Measurements from ENCODE around the gene TOP2B. TPM values are rescaled to one million over a fixed set of nuclear protein-coding genes. Genes with fewer than 3 reads are reported as not detected.

The TOP2B gene
- total and polyA plus RNA-seq, 4 donors, result 13.5 to 52.9 (median 34.5) TPM

DNA sequence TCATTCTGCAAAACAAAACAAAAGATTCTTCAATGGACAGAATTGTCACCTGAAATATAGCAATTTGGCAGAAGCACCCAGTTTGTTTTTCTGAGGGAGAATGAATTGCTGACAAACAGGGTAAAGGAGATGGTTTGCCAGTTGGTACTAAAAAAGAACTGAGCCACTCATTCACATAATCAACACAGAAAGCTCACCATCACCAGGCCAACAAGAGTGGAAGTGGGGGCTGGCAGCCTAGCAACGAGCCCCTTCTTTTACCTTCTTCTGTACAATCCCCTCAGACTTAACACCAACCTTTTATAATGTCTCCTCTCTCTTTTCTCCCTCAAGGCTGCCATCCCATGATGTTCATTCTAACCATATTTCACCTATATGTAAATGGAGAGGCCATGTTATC lies 5.9 kb downstream of the TOP2B start (continued):
- TF ChIP-seq, protein P1, sequence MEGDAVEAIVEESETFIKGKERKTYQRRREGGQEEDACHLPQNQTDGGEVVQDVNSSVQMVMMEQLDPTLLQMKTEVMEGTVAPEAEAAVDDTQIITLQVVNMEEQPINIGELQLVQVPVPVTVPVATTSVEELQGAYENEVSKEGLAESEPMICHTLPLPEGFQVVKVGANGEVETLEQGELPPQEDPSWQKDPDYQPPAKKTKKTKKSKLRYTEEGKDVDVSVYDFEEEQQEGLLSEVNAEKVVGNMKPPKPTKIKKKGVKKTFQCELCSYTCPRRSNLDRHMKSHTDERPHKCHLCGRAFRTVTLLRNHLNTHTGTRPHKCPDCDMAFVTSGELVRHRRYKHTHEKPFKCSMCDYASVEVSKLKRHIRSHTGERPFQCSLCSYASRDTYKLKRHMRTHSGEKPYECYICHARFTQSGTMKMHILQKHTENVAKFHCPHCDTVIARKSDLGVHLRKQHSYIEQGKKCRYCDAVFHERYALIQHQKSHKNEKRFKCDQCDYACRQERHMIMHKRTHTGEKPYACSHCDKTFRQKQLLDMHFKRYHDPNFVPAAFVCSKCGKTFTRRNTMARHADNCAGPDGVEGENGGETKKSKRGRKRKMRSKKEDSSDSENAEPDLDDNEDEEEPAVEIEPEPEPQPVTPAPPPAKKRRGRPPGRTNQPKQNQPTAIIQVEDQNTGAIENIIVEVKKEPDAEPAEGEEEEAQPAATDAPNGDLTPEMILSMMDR (IDR thresholded peaks at IDR 0.05; ENCODE audit: low read depth, low read length, missing input control), result no peak

DNA sequence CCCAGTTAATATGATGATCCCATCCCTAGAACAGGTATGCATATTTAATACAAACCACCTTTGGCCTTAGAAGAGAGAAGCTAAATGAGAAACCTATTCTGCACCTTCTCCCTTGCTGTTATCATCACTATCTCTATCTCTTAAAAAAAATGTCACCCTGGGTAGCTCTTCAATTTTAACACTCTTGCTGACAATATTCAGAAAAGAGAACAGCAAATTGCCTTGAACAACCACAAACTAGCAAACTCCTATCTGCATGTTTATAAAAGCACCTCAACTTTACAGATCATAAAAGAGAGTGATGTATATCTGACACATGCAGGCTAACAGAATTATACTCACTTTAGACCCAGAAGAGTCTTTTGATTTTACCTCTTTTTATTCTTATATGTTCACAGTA lies 7.4 kb downstream of the TOP2B start:
- no peaks in the 10 kb centered on the region for H3K9me3 ChIP-seq (ENCODE audit: control insufficient read depth in 4 of 4, low read length in 3 of 4)
- no peak overlapping the region for H3K9ac ChIP-seq (ENCODE audit: low read depth in 1 of 2, low read length in 2 of 2)
- H3K27me3 ChIP-seq (ENCODE audit: control insufficient read depth in 4 of 4, insufficient read depth in 4 of 4, low read length in 3 of 4), result no peaks in the 10 kb centered on the region
- no peaks in the 10 kb centered on the region for H3K36me3 ChIP-seq (ENCODE audit: control insufficient read depth in 4 of 4, insufficient read depth in 3 of 4, low read depth in 1 of 4, low read length in 3 of 4)
- peaks cover 2 to 34% (median 16%) of the 10 kb centered on the region in 4 donors for H3K4me1 ChIP-seq (ENCODE audit: control insufficient read depth in 4 of 4, insufficient read depth in 4 of 4, low read length in 3 of 4)
- H3K4me3 ChIP-seq (ENCODE audit: low read depth in 1 of 3, low read length in 3 of 3), result no peak overlapping the region
- TF ChIP-seq SP1 (IDR thresholded peaks at IDR 0.05) (no peak), TAF1 (conservative IDR thresholded peaks at IDR 0.05) (no peak), FOXA1 (IDR thresholded peaks at IDR 0.05) (no peak), HNF4G (IDR thresholded peaks at IDR 0.05) (no peak)
- TF ChIP-seq, protein P2, sequence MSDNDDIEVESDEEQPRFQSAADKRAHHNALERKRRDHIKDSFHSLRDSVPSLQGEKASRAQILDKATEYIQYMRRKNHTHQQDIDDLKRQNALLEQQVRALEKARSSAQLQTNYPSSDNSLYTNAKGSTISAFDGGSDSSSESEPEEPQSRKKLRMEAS (IDR thresholded peaks at IDR 0.05), result no peak
- TF ChIP-seq, protein P3, sequence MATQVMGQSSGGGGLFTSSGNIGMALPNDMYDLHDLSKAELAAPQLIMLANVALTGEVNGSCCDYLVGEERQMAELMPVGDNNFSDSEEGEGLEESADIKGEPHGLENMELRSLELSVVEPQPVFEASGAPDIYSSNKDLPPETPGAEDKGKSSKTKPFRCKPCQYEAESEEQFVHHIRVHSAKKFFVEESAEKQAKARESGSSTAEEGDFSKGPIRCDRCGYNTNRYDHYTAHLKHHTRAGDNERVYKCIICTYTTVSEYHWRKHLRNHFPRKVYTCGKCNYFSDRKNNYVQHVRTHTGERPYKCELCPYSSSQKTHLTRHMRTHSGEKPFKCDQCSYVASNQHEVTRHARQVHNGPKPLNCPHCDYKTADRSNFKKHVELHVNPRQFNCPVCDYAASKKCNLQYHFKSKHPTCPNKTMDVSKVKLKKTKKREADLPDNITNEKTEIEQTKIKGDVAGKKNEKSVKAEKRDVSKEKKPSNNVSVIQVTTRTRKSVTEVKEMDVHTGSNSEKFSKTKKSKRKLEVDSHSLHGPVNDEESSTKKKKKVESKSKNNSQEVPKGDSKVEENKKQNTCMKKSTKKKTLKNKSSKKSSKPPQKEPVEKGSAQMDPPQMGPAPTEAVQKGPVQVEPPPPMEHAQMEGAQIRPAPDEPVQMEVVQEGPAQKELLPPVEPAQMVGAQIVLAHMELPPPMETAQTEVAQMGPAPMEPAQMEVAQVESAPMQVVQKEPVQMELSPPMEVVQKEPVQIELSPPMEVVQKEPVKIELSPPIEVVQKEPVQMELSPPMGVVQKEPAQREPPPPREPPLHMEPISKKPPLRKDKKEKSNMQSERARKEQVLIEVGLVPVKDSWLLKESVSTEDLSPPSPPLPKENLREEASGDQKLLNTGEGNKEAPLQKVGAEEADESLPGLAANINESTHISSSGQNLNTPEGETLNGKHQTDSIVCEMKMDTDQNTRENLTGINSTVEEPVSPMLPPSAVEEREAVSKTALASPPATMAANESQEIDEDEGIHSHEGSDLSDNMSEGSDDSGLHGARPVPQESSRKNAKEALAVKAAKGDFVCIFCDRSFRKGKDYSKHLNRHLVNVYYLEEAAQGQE (IDR thresholded peaks at IDR 0.05), result no peak
- DNase-seq (ENCODE audit: low spot score), result no peak
- H3K27ac ChIP-seq (ENCODE audit: low read depth in 1 of 2, low read length in 2 of 2), result no peak overlapping the region

DNA sequence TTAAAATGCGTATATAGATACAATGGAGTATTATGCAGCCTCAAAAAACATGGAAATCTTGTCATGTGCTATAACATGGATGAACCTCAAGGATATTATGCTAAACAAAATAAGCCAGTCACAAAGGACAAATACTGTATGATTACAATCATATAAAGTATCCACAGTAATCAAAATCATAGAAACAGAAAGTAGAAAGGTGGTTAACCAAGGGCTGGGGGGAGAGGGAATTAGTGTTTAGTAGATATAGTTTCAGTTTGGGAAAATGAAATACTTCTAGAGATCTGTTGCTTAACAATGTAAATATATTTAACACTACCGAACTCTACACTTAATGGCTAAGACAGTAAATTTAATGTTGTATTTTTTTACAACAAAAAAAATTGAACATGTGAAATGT lies 9.0 kb downstream of the TOP2B start:
- WGBS, result 90% methylated on average over 2 of the region's 2 CpGs
- Histone ChIP-seq H3K27ac (ENCODE audit: low read depth in 1 of 2, low read length in 2 of 2) (no peak overlapping the region), H3K9ac (ENCODE audit: low read depth in 1 of 2, low read length in 2 of 2) (no peak overlapping the region), H3K36me3 (ENCODE audit: control insufficient read depth in 4 of 4, insufficient read depth in 3 of 4, low read depth in 1 of 4, low read length in 3 of 4) (no peaks in the 10 kb centered on the region), H3K27me3 (ENCODE audit: control insufficient read depth in 4 of 4, insufficient read depth in 4 of 4, low read length in 3 of 4) (no peaks in the 10 kb centered on the region), H3K4me3 (ENCODE audit: low read depth in 1 of 3, low read length in 3 of 3) (no peak overlapping the region), H3K9me3 (ENCODE audit: control insufficient read depth in 4 of 4, low read length in 3 of 4) (no peaks in the 10 kb centered on the region), H3K4me1 (ENCODE audit: control insufficient read depth in 4 of 4, insufficient read depth in 4 of 4, low read length in 3 of 4) (peaks cover 2 to 27% (median 9%) of the 10 kb centered on the region in 4 donors)
- DNase-seq (ENCODE audit: low spot score), result no peak
- TF ChIP-seq GABPA (IDR thresholded peaks at IDR 0.05 in 1 of 2, conservative IDR thresholded peaks at IDR 0.05 in 1 of 2) (no peak), EGR1 (IDR thresholded peaks at IDR 0.05; ENCODE audit: low read depth in 2 of 2) (no peak), RXRA (IDR thresholded peaks at IDR 0.05) (no peak), NR2F2 (IDR thresholded peaks at IDR 0.05) (no peak), FOXA1 (IDR thresholded peaks at IDR 0.05) (no peak), SP1 (IDR thresholded peaks at IDR 0.05) (no peak)
- TF ChIP-seq, protein P2 (IDR thresholded peaks at IDR 0.05), result no peak
- TF ChIP-seq, protein P3 (IDR thresholded peaks at IDR 0.05), result no peak
